COLO668 (cell line): ENCODE data around the gene PIGB.
"Not testable (repeated sequence)": the region's sequence is repeated elsewhere in the genome, so short reads cannot be mapped to it uniquely, and the experiment has no call there.

Experiments used
- DNase-seq: peaks from one replicate; lab custom pipeline; 2025; ENCODE audit not compliant: unreplicated experiment; lab: John Stamatoyannopoulos, UW

The PIGB gene

DNA sequence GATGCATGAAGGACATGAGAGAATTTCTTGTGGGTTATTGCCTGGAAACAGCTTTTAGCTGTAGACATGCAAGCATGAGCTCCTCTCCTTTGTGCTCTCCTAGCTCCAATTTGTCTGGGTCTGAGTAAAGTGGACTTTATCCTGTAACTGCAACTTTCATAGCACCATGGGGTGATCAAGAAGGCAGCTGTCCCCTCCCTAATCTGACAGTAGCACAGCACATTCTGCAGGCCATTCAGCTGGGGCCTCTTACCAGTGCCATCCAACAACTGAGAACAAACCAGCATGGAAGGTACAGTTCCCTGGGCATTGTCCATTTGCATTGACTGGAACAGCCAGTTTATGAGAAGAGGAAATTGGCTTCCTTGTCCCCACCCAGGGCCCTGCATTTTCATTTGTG is 21.7 kb upstream of the PIGB start:
- no peak for DNase-seq

GRCh38 chr15:55302801-55303200 is 16.2 kb upstream of the PIGB start:
- DNase-seq = not testable (repeated sequence)

- no peak for DNase-seq
Measured at GRCh38 chr15:55319537-55320237, 665 bp downstream of the PIGB start.

GRCh38 chr15:55320238-55320550 is 1.2 kb downstream of the PIGB start:
- no peak for DNase-seq

DNA sequence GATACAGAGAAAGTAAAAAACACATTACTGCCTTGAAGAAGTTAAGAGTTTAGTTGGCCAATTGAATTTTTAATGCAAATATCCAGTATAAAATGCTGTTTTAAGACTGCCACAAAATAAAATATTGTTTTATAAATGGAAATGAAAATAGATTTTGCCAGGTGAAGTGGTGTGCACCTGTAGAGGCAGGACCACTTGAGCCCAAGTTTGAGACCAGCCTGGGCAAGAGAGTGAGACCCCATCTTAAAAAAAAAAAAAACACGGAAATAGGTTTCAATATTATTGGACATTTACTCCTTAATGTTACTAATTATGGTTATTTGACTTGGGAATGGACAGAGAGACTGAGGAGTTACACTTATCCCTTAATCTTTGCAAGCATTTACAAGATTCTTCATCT is 1.9 kb downstream of the PIGB start:
- DNase-seq = no peak

DNA sequence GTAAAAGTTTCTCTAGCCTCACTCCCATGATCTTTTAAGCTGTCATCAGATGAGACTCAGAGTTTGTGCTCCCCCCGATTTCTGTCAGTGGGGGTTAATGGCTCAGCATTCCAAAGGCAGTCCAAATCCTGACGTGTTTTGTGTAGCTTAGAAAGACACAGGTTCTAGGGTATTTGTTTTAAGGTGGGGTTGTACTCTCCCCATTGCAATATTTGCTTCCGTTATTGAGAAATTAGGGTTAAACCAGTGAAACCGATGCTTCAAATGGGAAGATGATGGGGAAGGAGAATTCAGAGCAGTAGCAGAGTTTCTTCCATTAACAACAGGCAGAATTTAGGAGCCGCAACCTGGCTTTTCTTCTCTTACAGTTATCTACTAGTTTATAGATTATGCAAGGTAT is 3.4 kb downstream of the PIGB start:
- no peak for DNase-seq

GRCh38 chr15:55327387-55327786 is 8.4 kb downstream of the PIGB start:
- DNase-seq = no peak

GRCh38 chr15:55334371-55334770 is 15.3 kb downstream of the PIGB start:
- no peak for DNase-seq

DNA sequence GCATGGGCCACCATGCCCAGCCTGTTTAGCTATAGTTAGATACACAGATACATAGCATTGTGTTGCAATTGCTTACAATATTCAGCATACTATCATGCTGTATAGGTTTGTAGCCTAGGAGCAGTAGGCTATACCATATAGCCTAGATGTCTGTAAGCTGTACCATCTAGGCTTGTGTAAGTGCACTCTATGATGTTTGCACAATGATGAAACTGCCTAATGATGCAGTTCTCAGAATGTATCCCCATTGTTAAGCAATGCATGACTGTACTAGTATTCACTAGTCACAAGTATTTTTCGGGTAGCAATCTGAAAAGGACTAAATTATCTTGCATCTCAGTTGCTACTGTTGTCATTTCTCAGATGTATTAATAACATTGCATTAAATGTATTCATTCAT is 16.0 kb downstream of the PIGB start:
- no peak for DNase-seq

DNA sequence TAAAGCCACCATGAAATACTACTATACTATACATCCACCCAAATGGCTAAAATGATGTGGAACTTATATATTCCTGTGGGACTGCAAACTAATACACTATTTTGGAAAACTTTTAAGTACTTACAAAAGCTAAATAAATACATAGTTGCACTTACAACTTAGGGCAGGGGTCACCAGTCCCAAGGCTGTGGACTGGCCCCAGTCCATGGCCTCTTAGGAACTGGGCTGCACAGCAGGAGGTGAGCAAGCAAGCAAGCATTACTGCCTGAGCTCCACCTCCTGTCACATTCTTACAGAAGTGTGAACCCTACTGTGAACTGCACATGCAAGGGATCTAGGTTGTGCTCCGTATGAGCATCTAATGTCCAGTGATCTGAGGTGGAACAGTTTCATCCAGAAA is 18.1 kb downstream of the PIGB start:
- DNase-seq = no peak

DNA sequence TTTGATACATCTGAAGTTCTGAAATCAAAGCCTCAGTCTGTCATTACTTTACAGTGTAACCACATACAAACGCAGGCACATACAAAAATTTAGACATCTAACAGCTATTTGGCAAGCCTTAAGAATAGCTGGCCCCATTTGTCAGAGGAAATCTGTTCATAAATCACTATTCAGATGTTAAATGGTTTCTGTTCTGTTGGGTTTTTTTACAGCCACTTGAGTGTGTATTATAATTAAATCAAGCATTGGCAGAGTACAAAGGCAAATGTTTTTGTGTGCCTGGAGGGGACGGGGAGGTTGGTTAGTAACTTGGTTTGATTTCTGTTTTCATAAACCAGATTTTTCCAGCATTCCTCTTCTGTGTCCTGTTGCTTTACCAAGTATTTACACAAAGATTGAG is 24.1 kb downstream of the PIGB start:
- DNase-seq = no peak

DNA sequence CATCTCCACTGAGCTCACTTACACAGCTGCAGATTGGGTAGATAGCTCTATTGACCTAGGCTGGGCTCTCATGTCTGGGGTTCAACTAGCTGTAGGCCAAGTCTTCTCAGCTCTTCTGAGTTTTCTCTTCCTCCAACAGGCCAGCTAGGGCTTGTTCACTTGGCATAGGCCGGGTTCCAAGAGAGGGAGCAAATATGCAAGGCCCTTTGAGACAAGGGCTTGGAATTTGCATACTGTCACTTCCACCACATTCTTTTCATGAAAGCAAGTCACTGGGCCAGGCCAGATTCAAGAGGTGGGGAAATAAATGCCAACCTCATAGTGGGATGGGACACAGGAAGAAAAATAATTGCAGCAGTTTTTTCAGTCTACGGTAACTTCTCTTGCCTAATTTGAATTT is 25.2 kb downstream of the PIGB start:
- DNase-seq = no peak

DNA sequence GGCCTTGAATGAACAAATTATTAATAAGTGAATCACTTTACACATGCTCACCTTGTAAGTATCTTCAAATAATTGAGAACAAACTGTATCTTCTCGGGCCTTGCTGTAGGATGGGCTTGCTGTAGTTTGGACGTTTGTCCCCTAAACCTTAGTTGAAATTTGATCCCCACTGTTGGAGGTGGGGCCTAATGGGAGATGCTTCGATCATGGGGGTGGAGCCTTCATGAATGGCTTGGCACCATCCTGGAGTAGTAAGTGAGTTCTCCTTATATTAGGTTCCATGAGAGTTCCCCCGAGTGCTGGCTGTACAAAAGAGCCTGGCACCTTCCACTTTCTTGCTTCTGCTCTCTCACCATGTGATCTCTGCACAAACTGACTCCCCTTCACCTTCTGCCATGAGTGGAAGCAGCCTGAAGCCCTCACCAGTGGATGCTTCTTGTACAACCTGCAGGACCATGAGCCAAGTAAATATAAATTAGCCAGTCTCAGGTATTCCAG is 29.3 kb downstream of the PIGB start:
- DNase-seq = no peak

GRCh38 chr15:55349282-55349681 is 30.3 kb downstream of the PIGB start:
- no peak for DNase-seq

- no peak for DNase-seq
Measured at GRCh38 chr15:55353025-55353424, 34.0 kb downstream of the PIGB start.

DNA sequence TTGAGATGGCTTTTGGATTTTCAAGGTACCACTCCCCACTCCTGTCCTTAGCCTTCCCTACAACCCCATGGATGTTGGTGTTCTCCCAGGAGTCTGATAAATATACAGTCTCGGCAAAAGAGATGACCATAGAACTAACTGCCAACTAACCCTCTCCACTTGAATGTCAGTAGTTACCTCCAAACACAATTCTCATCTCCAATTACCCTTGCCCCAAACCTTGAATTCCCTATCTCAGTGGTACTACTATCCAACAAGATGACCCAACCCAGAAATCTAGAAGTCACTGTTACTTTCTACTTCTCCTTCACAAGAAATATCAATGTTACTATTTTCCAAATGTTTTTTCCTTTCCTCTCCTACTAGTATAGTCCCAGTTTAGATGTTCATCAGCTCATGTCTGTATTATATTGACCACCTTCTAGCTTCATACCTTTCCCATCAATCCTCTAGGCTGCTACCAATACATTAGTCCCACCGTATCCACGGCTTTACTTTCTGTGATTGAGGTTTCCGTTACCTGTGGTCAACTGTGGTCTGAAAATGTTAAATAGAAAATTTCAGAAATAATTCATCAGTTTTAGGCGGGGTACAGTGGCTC is 38.1 kb downstream of the PIGB start:
- no peak for DNase-seq

DNA sequence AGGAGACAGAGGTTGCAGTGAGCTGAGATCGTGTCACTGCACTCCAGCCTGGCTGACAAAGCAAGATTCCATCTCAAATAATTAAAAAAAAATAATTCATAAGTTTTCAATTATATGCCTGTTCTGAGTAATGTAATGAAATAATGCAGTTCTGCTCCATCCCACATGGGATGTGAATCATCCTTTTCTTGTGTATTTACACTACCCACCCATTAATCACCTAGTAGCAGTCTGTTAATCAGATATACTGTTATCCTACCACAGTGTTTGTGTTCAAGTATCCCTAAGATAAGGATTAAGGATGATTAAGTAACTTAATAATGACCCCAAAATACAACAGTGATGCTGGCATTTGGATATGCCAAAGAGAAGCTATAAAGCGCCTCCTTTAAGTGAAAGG is 38.8 kb downstream of the PIGB start:
- no peak for DNase-seq

DNA sequence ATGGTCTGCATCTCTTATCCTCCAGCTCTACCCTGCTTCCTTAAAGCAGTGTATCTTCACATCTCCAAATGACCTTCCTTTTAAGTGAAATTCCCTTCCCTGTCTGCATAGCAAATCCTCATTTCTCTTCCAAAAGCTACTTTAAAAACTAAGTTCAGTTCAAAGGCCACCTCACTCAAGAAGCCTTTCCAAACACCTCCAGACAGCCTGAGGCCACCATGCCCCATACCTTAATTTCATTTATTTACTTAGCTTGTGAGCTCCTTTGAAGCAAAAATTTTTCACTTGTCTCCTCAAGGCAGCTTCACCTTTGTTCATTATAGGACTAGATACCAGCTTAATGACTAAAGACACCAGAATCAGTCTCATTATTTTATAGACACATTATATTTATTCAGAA is 39.4 kb downstream of the PIGB start:
- no peak for DNase-seq

DNA sequence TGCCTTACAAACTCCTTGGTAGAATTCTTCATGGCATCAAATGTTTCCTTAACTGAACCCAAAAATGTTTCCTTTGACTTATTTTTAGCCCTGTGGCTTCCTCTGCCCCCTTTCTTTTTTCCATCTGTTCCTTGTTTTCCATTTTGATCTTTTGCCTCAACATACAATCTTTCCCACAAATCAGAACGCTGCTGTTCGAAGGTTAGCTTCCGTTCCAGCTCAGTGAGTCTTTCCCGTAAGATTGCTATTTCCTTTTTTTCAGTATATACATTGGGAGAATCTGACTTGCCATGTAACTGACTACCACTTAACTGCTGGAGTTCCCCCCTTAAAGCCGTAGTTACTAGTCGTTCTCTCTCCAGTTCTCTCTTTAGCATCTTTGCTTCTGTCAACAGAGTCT is 41.2 kb downstream of the PIGB start:
- no peak for DNase-seq

GRCh38 chr15:55361048-55361447 is 42.0 kb downstream of the PIGB start:
- DNase-seq = no peak

DNA sequence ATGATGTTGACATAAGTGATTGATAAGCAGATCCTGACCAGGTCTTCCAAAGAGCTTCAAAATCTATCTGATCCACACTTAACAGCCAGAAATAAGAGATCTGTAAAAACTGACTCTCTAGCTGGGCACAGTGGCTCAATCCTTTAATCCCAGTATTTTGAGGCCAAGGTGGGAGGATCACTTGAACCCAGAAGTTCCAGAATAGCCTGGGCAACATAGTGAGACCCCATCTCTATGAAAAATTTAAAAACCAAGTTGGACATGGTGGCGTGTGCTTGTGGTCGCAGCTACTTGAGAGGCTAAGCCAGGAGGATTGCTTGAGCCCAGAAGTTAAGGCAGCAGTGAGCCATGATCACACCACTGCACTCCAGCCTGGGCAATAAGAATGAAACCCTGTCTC is 43.6 kb downstream of the PIGB start:
- DNase-seq = no peak

DNA sequence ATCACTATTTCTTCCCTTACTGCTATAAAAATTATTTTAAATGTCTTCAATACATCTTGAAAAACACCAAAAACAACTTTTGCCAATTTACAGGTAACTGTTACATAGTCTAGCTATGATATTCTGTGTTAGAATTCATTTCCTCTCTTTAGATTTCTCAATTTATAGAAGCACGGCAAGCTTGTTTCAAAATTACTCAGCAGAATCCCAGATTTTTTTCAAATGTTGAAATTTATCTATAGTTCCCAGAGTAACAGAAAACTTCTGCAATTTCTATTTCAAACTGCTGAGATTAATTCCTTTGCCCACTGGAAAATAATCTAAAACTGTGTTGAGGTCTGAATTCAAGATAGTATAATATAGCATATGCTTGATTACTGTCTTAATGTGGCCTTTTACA is 48.0 kb downstream of the PIGB start:
- no peak for DNase-seq
